ENCODE data around the gene CRY1.

- TF ChIP-seq CTCF (IDR thresholded peaks at IDR 0.05; ENCODE audit: insufficient read depth, low read length, poor library complexity, severe bottlenecking) (no peak), EZH2phosphoT487 (conservative IDR thresholded peaks at IDR 0.05; ENCODE audit: low read length) (no peak)
Measured at GRCh38 chr12:107031061-107031460, 62.3 kb downstream of the CRY1 start.

Measured in SU-DHL-6 (cell line).